ENCODE data around the gene ZFP91.

- TF ChIP-seq, protein P1, sequence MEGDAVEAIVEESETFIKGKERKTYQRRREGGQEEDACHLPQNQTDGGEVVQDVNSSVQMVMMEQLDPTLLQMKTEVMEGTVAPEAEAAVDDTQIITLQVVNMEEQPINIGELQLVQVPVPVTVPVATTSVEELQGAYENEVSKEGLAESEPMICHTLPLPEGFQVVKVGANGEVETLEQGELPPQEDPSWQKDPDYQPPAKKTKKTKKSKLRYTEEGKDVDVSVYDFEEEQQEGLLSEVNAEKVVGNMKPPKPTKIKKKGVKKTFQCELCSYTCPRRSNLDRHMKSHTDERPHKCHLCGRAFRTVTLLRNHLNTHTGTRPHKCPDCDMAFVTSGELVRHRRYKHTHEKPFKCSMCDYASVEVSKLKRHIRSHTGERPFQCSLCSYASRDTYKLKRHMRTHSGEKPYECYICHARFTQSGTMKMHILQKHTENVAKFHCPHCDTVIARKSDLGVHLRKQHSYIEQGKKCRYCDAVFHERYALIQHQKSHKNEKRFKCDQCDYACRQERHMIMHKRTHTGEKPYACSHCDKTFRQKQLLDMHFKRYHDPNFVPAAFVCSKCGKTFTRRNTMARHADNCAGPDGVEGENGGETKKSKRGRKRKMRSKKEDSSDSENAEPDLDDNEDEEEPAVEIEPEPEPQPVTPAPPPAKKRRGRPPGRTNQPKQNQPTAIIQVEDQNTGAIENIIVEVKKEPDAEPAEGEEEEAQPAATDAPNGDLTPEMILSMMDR (conservative IDR thresholded peaks at IDR 0.05; ENCODE audit: low read depth, low read length) = no peak
- TF ChIP-seq BHLHE40 (IDR thresholded peaks at IDR 0.05; ENCODE audit: low read depth, low read length) = no peak
- TF ChIP-seq POLR2A (IDR thresholded peaks at IDR 0.05; ENCODE audit: low read depth, low read length) = no peak
- TF ChIP-seq USF2 (IDR thresholded peaks at IDR 0.05; ENCODE audit: low read depth, low read length) = no peak
- TF ChIP-seq RCOR1 (IDR thresholded peaks at IDR 0.05; ENCODE audit: insufficient replicate concordance, low read length) = no peak
- TF ChIP-seq, protein P2, sequence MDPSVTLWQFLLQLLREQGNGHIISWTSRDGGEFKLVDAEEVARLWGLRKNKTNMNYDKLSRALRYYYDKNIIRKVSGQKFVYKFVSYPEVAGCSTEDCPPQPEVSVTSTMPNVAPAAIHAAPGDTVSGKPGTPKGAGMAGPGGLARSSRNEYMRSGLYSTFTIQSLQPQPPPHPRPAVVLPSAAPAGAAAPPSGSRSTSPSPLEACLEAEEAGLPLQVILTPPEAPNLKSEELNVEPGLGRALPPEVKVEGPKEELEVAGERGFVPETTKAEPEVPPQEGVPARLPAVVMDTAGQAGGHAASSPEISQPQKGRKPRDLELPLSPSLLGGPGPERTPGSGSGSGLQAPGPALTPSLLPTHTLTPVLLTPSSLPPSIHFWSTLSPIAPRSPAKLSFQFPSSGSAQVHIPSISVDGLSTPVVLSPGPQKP (IDR thresholded peaks at IDR 0.05; ENCODE audit: borderline replicate concordance, low read depth, low read length) = no peak
- TF ChIP-seq CEBPB (IDR thresholded peaks at IDR 0.05; ENCODE audit: low read depth, low read length) = no peak
- no peak for TF ChIP-seq RAD21 (IDR thresholded peaks at IDR 0.05; ENCODE audit: low read length)
- TF ChIP-seq SMC3 (IDR thresholded peaks at IDR 0.05; ENCODE audit: low read depth, low read length) = no peak
- no peak for TF ChIP-seq FOS (IDR thresholded peaks at IDR 0.05; ENCODE audit: low read depth, low read length)
- TF ChIP-seq RFX5 (IDR thresholded peaks at IDR 0.05; ENCODE audit: low read depth, low read length) = no peak
- TF ChIP-seq MXI1 (IDR thresholded peaks at IDR 0.05; ENCODE audit: borderline replicate concordance, low read depth, low read length) = no peak
- TF ChIP-seq MAFK (IDR thresholded peaks at IDR 0.05; ENCODE audit: low read depth, low read length) = no peak
These were observed 63.1 kb downstream of the ZFP91 start for GRCh38 chr11:58641803-58642581.
